Mucosa of descending colon (tissue), 3 donors: ENCODE data around the gene CWC27. TPM values are rescaled to one million over a fixed set of nuclear protein-coding genes. Genes with fewer than 3 reads are reported as not detected.

Experiments
- ATAC-seq: fragments of 200-7000 bp; cut with Tn5 transposase; one replicate; pipeline ENCODE4 v1.9.1; 2020; ENCODE audit warnings: mild to moderate bottlenecking, moderate library complexity
- DNase-seq, 3 donors: peaks; one replicate each; pipeline ENCODE4 v3.0.0-alpha.2; 2020
- H3K36me3 ChIP-seq: fragments of 200-600 bp; one replicate; pipeline ENCODE4 v1.8.0; 2021; ENCODE audit warnings: low read depth, mild to moderate bottlenecking
- H3K4me1 ChIP-seq: fragments of 200-600 bp; one replicate; pipeline ENCODE4 v1.8.0; 2021; ENCODE audit warnings: low read depth, mild to moderate bottlenecking
- H3K4me3 ChIP-seq: fragments of 200-600 bp; one replicate; pipeline ENCODE4 v1.8.0; 2021; ENCODE audit warnings: mild to moderate bottlenecking
- H3K9me3 ChIP-seq: fragments of 200-600 bp; one replicate; pipeline ENCODE4 v1.8.0; 2021; ENCODE audit warnings: mild to moderate bottlenecking
- intact Hi-C, 2 donors: fragments of 100-400 bp; cut with DNase I in 1 of 2; cut with micrococcal nuclease in 1 of 2; formaldehyde crosslinking; loops; one replicate each; pipeline versions ENCODE4 v1.11.0 to v1.11.1; 2022; cut with DNase I, micrococcal nuclease
- long read RNA-seq, 2 donors: library from polyadenylated mRNA; unstranded; transcript quantifications; one replicate each; pipeline ENCODE4 v2.0.0, GENCODE V29; 2019 to 2021
- total RNA-seq, 3 donors: library from RNA; stranded (reverse); fragmentation: NEBNext Ultra II Directional in 2 of 3; extraction: Animal tissue kit (Norgen Biotek cat#: 25700) in 2 of 3; gene quantifications; one replicate each; pipeline versions ENCODE4 v1.2.1 to v1.2.4, GENCODE V29; 2021 to 2023
- TF ChIP-seq, protein P1 (sequence below): fragments of 200-600 bp; IDR thresholded peaks from one replicate; pipeline ENCODE4 v1.8.0; 2022; ENCODE audit warnings: antibody characterized with exemption, mild to moderate bottlenecking
- donor health status: DM: no; HTN: no; CAD: no; lungs with moderate emphysema.
- donor health status: DM: no; HTN: no; CAD: no.
- donor health status: DM: no; HTN: yes; CAD: no.

Gene CWC27, protein sequence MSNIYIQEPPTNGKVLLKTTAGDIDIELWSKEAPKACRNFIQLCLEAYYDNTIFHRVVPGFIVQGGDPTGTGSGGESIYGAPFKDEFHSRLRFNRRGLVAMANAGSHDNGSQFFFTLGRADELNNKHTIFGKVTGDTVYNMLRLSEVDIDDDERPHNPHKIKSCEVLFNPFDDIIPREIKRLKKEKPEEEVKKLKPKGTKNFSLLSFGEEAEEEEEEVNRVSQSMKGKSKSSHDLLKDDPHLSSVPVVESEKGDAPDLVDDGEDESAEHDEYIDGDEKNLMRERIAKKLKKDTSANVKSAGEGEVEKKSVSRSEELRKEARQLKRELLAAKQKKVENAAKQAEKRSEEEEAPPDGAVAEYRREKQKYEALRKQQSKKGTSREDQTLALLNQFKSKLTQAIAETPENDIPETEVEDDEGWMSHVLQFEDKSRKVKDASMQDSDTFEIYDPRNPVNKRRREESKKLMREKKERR
- total RNA-seq: 10 to 100 TPM; 15.1 to 21.7 (median 15.2) TPM
- long read RNA-seq, donor 1, transcript CWC27-201 (14 exons, 2,078 nt): major isoform, 11 of 20 reads
- long read RNA-seq, donor 1, partial matches to known transcripts: 5 of 20 reads
- long read RNA-seq, donor 1, other reads (novel, unspliced or antisense): 4 of 20 reads
- long read RNA-seq, donor 2, partial matches to known transcripts: 9 of 11 reads
- long read RNA-seq, donor 2, other reads (novel, unspliced or antisense): 1 of 11 reads

DNA sequence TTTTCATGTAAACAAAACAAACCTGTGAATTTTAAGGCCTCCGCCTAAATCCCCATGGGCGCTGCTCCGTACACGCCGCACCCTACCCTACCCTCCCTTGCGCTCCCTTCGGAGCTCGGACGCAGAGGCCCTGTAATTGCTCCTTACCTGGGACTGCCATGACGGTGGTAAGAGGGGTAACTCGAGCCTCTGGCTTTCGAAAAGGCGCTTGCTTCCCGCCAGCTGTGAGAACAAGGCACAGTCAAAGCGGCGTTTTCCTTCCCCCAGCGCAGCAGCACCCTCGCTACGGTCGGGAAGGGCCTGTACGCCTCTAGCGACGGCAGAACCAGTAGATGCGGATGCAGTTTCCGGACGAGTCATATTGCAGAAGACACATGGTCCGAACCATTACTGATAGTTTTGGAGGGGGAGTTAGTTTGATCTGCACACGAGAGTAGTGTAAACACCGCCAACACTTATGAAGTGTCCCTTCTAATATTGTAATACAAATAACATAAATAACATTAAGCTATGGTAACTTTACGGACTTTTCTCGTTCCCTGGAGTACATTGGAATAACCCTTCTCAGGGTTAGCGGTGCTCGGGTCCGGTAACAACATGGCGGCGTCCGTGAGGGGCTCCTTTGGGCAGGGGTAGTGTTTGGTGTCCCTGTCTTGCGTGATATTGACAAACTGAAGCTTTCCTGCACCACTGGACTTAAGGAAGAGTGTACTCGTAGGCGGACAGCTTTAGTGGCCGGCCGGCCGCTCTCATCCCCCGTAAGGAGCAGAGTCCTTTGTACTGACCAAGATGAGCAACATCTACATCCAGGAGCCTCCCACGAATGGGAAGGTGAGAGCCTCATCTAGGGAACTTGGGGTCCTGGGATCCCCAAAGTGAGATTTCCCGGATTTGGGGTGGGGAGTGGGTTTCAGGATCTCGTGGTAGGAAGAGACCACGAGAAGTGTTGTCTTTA lies at the start of gene CWC27, which contains the start of gene SREK1IP1:
TSS of gene CWC27 (plus strand) at position 573 of the 955 bp plus-strand sequence. CDS start at position 790, 217 bp downstream.
TSS of gene SREK1IP1 (minus strand) at position 334 of the 955 bp plus-strand sequence. CDS start at position 160, 174 bp downstream.
- peak within 1 kb of the TSS; percentile 37 for H3K4me3 ChIP-seq
- ATAC-seq (peak; percentile 98), DNase-seq (peak; percentile 83 to 85 (median 84))
- H3K9me3 ChIP-seq: no peaks in the 10 kb centered on the region
- intact Hi-C loops: no loop called here
- H3K4me1 ChIP-seq: peaks cover 40% of the 10 kb centered on the region
- TF ChIP-seq, protein P1, sequence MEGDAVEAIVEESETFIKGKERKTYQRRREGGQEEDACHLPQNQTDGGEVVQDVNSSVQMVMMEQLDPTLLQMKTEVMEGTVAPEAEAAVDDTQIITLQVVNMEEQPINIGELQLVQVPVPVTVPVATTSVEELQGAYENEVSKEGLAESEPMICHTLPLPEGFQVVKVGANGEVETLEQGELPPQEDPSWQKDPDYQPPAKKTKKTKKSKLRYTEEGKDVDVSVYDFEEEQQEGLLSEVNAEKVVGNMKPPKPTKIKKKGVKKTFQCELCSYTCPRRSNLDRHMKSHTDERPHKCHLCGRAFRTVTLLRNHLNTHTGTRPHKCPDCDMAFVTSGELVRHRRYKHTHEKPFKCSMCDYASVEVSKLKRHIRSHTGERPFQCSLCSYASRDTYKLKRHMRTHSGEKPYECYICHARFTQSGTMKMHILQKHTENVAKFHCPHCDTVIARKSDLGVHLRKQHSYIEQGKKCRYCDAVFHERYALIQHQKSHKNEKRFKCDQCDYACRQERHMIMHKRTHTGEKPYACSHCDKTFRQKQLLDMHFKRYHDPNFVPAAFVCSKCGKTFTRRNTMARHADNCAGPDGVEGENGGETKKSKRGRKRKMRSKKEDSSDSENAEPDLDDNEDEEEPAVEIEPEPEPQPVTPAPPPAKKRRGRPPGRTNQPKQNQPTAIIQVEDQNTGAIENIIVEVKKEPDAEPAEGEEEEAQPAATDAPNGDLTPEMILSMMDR: no peak
- no peaks in the 10 kb centered on the region for H3K36me3 ChIP-seq

DNA sequence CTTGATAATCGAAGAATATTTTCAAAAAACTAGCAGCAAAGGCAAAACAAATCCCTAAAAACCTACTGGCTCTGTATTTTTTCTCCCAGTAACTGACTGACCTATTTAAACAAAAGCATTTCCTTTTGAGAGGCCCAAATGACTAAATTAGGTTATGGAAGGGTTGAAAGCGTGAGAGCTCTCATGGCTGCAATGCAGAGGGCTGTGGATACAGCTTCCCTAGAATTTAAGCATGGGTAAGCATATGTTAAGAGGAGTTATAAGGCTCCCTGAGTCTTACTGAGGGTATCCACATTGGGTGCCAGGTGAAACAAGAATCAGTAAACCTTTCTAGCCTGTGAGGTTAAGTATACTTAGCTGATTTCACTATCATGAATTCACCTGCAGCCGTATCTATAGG lies 46.1 kb upstream of the CWC27 start:
- TF ChIP-seq, protein P1: no peak
- intact Hi-C loops: no loop called here
- ATAC-seq (no peak), DNase-seq (no peak)
- no peaks in the 10 kb centered on the region for H3K9me3 ChIP-seq
- H3K4me3 ChIP-seq: no peak overlapping the region
- no peaks in the 10 kb centered on the region for H3K36me3 ChIP-seq
- no peaks in the 10 kb centered on the region for H3K4me1 ChIP-seq

DNA sequence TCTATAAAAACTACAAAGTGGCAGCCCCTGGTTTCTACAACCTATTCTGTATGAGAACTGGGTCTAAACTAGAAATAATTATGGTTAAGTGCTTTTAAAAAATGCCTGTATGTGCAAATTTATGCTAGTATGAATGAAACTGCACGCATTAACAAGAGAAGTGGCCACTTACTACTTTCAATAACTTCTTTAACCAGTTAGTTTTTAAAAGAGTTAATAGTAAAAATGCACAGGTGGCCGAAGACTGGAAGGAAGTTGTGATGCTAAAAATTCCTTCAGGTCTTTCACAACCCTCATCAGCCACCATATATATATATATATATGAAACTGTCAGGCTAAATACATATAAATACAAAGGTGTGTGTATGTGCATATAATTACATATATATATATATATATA lies 41.6 kb upstream of the CWC27 start:
- DNase-seq: no peak
- intact Hi-C loops: no loop called here
- Histone ChIP-seq H3K9me3 (no peaks in the 10 kb centered on the region), H3K4me1 (no peaks in the 10 kb centered on the region), H3K4me3 (no peak overlapping the region), H3K36me3 (no peaks in the 10 kb centered on the region)
- TF ChIP-seq, protein P1: no peak
- no peak for ATAC-seq

DNA sequence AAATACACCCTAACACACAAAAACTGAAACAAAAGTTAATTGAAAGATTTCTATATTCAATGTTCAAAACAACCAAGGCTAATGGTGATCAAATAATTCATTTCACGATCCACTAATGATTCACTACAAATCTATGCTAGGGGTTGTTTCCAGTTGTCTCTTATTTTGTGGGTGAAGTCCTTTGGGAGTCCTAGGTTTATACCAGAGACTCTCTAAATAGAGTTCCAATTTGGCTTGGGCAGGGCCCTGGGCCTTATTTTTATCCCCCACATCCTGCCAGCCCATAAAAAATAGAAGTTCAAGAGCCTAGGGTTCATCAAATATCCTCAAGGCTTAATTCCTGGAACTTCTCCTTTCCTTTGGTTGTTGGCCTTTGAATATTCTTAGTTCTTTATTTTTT lies 26.3 kb upstream of the CWC27 start:
- no peak overlapping the region for H3K4me3 ChIP-seq
- H3K4me1 ChIP-seq: no peaks in the 10 kb centered on the region
- ATAC-seq (no peak), DNase-seq (no peak)
- H3K36me3 ChIP-seq: no peaks in the 10 kb centered on the region
- TF ChIP-seq, protein P1: no peak
- intact Hi-C loops: no loop called here
- no peaks in the 10 kb centered on the region for H3K9me3 ChIP-seq

DNA sequence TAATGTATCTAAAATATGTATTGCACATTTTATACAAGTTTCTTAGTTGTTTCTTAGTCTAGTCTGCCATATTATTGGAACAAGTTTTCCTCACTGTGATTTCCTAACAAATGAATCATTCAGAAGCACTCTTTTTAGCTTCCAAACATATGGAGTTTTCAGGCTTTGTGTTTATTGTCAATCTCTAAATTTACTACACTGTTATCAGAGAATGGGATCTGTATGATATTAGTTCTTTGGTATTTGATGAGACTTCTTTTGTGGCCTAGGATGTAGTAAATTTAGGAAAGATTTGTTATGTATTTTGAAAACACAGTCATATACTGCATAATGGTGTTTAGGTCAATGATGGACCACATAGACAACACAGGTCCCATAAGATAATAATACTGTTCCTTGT lies 25.9 kb upstream of the CWC27 start:
- ATAC-seq (no peak), DNase-seq (no peak)
- TF ChIP-seq, protein P1: no peak
- intact Hi-C loops: no loop called here
- Histone ChIP-seq H3K4me1 (no peaks in the 10 kb centered on the region), H3K9me3 (no peaks in the 10 kb centered on the region), H3K4me3 (no peak overlapping the region), H3K36me3 (no peaks in the 10 kb centered on the region)
